Measurements from ENCODE around the gene AGBL4.

AGBL4 gene

GRCh38 chr1:48808496-48808895, 1215.3 kb downstream of the AGBL4 start:
- DNase-seq = no peak

GRCh38 chr1:48807554-48808260, 1216.0 kb downstream of the AGBL4 start:
- no peak for DNase-seq

- no peak for DNase-seq
Observed at GRCh38 chr1:48803474-48803873, 1220.3 kb downstream of the AGBL4 start.

- DNase-seq = no peak
Observed at GRCh38 chr1:48794816-48795215, 1228.9 kb downstream of the AGBL4 start.

- no peak for DNase-seq
Observed at GRCh38 chr1:48793863-48794262, 1229.9 kb downstream of the AGBL4 start.

- DNase-seq = peak; percentile 3 to 38
Observed at GRCh38 chr1:48792961-48793360, 1230.8 kb downstream of the AGBL4 start.

GRCh38 chr1:48790397-48790796, 1233.4 kb downstream of the AGBL4 start:
- DNase-seq = no peak

GRCh38 chr1:48789903-48790302, 1233.9 kb downstream of the AGBL4 start:
- DNase-seq = no peak

GRCh38 chr1:48785869-48786268, 1237.9 kb downstream of the AGBL4 start:
- no peak for DNase-seq

- no peak for DNase-seq
Observed at GRCh38 chr1:48784301-48784700, 1239.5 kb downstream of the AGBL4 start.

- peak in 1 of 2 experiments; percentile 14 for DNase-seq
Observed at GRCh38 chr1:48777219-48777895, 1246.4 kb downstream of the AGBL4 start.

- DNase-seq = peak; percentile 88 to 91
Observed at GRCh38 chr1:48776393-48777218, 1247.1 kb downstream of the AGBL4 start, which contains the start of gene BEND5. Gene BEND5 (minus strand): TSS chr1:48776891. CDS start chr1:48776831, 60 bp downstream.

GRCh38 chr1:48775831-48776392, 1247.8 kb downstream of the AGBL4 start:
- peak in 1 of 2 experiments; percentile 15 for DNase-seq

GRCh38 chr1:48773133-48773532, 1250.6 kb downstream of the AGBL4 start:
- no peak for DNase-seq

GRCh38 chr1:48772211-48772610, 1251.5 kb downstream of the AGBL4 start:
- DNase-seq = no peak

- DNase-seq = no peak
Observed at GRCh38 chr1:48771561-48771960, 1252.2 kb downstream of the AGBL4 start.

GRCh38 chr1:48767975-48768510, 1255.7 kb downstream of the AGBL4 start:
- no peak for DNase-seq

GRCh38 chr1:48765335-48765734, 1258.4 kb downstream of the AGBL4 start:
- DNase-seq = no peak

GRCh38 chr1:48761986-48762385, 1261.8 kb downstream of the AGBL4 start:
- no peak for DNase-seq

GRCh38 chr1:48761411-48761810, 1262.3 kb downstream of the AGBL4 start:
- no peak for DNase-seq

GRCh38 chr1:48760857-48761256, 1262.9 kb downstream of the AGBL4 start:
- DNase-seq = no peak

- DNase-seq = no peak
Observed at GRCh38 chr1:48758976-48759375, 1264.8 kb downstream of the AGBL4 start.

GRCh38 chr1:48757363-48757762, 1266.4 kb downstream of the AGBL4 start:
- no peak for DNase-seq
